Calu3 (cell line): ENCODE data around the gene ABCC6. TPM values are rescaled to one million over a fixed set of nuclear protein-coding genes. Genes with fewer than 3 reads are reported as not detected.

ENCODE experiments used
- BruUV-seq: library from RNA; stranded (reverse); fragments of 400-500 nt; replicated peaks from 2 replicates; lab custom pipeline; 2021; lab: Mats Ljungman, UMichigan
- CTCF ChIA-PET: fragments of 300-600 bp; sonication (Branson Sonifier 250); formaldehyde crosslinking; loops from one replicate; lab custom pipeline; 2022; ENCODE audit warnings: antibody characterized with exemption; lab: Charles Lee
- DNase-seq: peaks from one replicate; pipeline ENCODE4 v3.0.0; 2022
- H3K27ac Mint-ChIP-seq: one replicate; pipeline ENCODE4 v1.8.0; 2022; ENCODE audit warnings: mixed read lengths; ENCODE audit not compliant: unreplicated experiment
- H3K27me3 Mint-ChIP-seq: one replicate; pipeline ENCODE4 v1.8.0; 2022; ENCODE audit warnings: mixed read lengths; ENCODE audit not compliant: unreplicated experiment
- H3K36me3 Mint-ChIP-seq: one replicate; pipeline ENCODE4 v1.8.0; 2022; ENCODE audit warnings: mild to moderate bottlenecking, moderate library complexity, mixed read lengths; ENCODE audit not compliant: insufficient read depth, unreplicated experiment
- H3K4me1 Mint-ChIP-seq: one replicate; pipeline ENCODE4 v1.8.0; 2022; ENCODE audit warnings: mild to moderate bottlenecking, low read depth, mixed read lengths; ENCODE audit not compliant: unreplicated experiment
- H3K4me3 Mint-ChIP-seq: one replicate; pipeline ENCODE4 v1.8.0; 2022; ENCODE audit warnings: mild to moderate bottlenecking, low read depth, moderate library complexity, mixed read lengths; ENCODE audit not compliant: unreplicated experiment
- H3K9me3 Mint-ChIP-seq: one replicate; pipeline ENCODE4 v1.8.0; 2022; ENCODE audit warnings: low read depth, mixed read lengths; ENCODE audit not compliant: unreplicated experiment
- CTCF ChIP-seq: fragments of 200-600 bp; IDR thresholded peaks from one replicate; pipeline ENCODE4 v1.8.0; 2022; ENCODE audit warnings: antibody characterized with exemption; ENCODE audit not compliant: unreplicated experiment
- intact Hi-C: fragments of 100-400 bp; cut with micrococcal nuclease; formaldehyde crosslinking; loops from one replicate; pipeline ENCODE4 v1.10.0; 2022; ENCODE audit not compliant: unreplicated experiment
- total RNA-seq: library from RNA; stranded (reverse); gene quantifications from 2 replicates; pipeline ENCODE4 v1.2.3, GENCODE V29; 2022

ABCC6 gene
- total RNA-seq, 1 experiment from 2014 or later: 3.7 TPM

- TF ChIP-seq CTCF: no peak
- Mint-ChIP-seq H3K36me3 (no peaks in the 10 kb centered on the region), H3K27me3 (peaks cover 23% of the 10 kb centered on the region), H3K4me1 (no peaks in the 10 kb centered on the region), H3K27ac (no peak overlapping the region), H3K9me3 (no peaks in the 10 kb centered on the region), H3K4me3 (no peak overlapping the region)
- no peak for DNase-seq
- no TSS peak for BruUV-seq
- CTCF ChIA-PET: no interaction called here
- intact Hi-C loops: no loop called here
Observed at GRCh38 chr16:16190546-16190945, 32.7 kb downstream of the ABCC6 start.

- CTCF ChIA-PET: no interaction called here
- Mint-ChIP-seq H3K4me3 (no peak overlapping the region), H3K36me3 (no peaks in the 10 kb centered on the region), H3K4me1 (no peaks in the 10 kb centered on the region), H3K27ac (no peak overlapping the region), H3K27me3 (peaks cover 23% of the 10 kb centered on the region), H3K9me3 (no peaks in the 10 kb centered on the region)
- BruUV-seq: no TSS peak
- DNase-seq: no peak
- intact Hi-C loops: no loop called here
- no peak for TF ChIP-seq CTCF
Observed at GRCh38 chr16:16189842-16190241, 33.5 kb downstream of the ABCC6 start.

- DNase-seq: no peak
- no TSS peak for BruUV-seq
- Mint-ChIP-seq H3K27me3 (peaks cover 23% of the 10 kb centered on the region), H3K36me3 (peaks cover 5% of the 10 kb centered on the region), H3K9me3 (no peaks in the 10 kb centered on the region), H3K4me3 (no peak overlapping the region), H3K27ac (no peak overlapping the region), H3K4me1 (no peaks in the 10 kb centered on the region)
- intact Hi-C loops: no loop called here
- TF ChIP-seq CTCF: no peak
- CTCF ChIA-PET: no interaction called here
Observed at GRCh38 chr16:16188827-16189226, 34.5 kb downstream of the ABCC6 start.

- no peak overlapping the region for H3K4me3 Mint-ChIP-seq
- peaks cover 11% of the 10 kb centered on the region for H3K27me3 Mint-ChIP-seq
- peaks cover 5% of the 10 kb centered on the region for H3K36me3 Mint-ChIP-seq
- CTCF ChIA-PET: interaction anchor here (0.7 kb wide), 1 partner anchor 1918 kb away, joined by 13 read pairs; no protein-coding TSS in a partner anchor
- DNase-seq: no peak
- no peak overlapping the region for H3K27ac Mint-ChIP-seq
- no peak for TF ChIP-seq CTCF
- intact Hi-C loops: no loop called here
- no TSS peak for BruUV-seq
- H3K4me1 Mint-ChIP-seq: no peaks in the 10 kb centered on the region
- H3K9me3 Mint-ChIP-seq: no peaks in the 10 kb centered on the region
Observed at GRCh38 chr16:16186820-16187219, 36.5 kb downstream of the ABCC6 start.
